H9 (cell line): ENCODE measurements around the gene HAUS7. TPM values are rescaled to one million over a fixed set of nuclear protein-coding genes. Genes with fewer than 3 reads are reported as not detected.

Experiments
- DNase-seq: peaks from one replicate; pipeline ENCODE4 v3.0.0-alpha.2; 2017
- H2AFZ ChIP-seq: one replicate; pipeline ENCODE4 v1.6.1; 2013; ENCODE audit warnings: mild to moderate bottlenecking, low read length, control low read depth, moderate library complexity
- H2AK5ac ChIP-seq: 2 replicates; pipeline ENCODE4 v1.6.1; 2013; ENCODE audit warnings: low read length, control low read depth, mixed read lengths; ENCODE audit not compliant: insufficient read length
- H2BK120ac ChIP-seq: one replicate; pipeline ENCODE4 v1.6.1; 2013; ENCODE audit warnings: low read depth, mild to moderate bottlenecking, low read length, control low read depth, inconsistent platforms; ENCODE audit not compliant: poor library complexity, severe bottlenecking
- H2BK12ac ChIP-seq: 2 replicates; pipeline ENCODE4 v1.6.1; 2013; ENCODE audit warnings: low read length, control low read depth, mixed read lengths, low read depth; ENCODE audit not compliant: insufficient read length
- H2BK15ac ChIP-seq: 2 replicates; pipeline ENCODE4 v1.6.1; 2013; ENCODE audit warnings: low read depth, low read length, control low read depth
- H2BK20ac ChIP-seq: one replicate; pipeline ENCODE4 v1.6.1; 2013; ENCODE audit warnings: low read depth, mild to moderate bottlenecking, low read length, control low read depth, inconsistent platforms; ENCODE audit not compliant: poor library complexity, severe bottlenecking
- H2BK5ac ChIP-seq: 2 replicates; pipeline ENCODE4 v1.6.1; 2013; ENCODE audit warnings: low read length, control low read depth, mixed read lengths; ENCODE audit not compliant: insufficient read length
- H3K14ac ChIP-seq: 2 replicates; pipeline ENCODE4 v1.6.1; 2013; ENCODE audit warnings: low read length, control low read depth; ENCODE audit not compliant: insufficient read depth
- H3K18ac ChIP-seq: 2 replicates; pipeline ENCODE4 v1.6.1; 2013; ENCODE audit warnings: low read depth, mild to moderate bottlenecking, mixed read lengths, low read length, control low read depth; ENCODE audit not compliant: insufficient read length
- H3K23ac ChIP-seq: 2 replicates; pipeline ENCODE4 v1.6.1; 2013; ENCODE audit warnings: low read length, control low read depth, mixed read lengths, low read depth; ENCODE audit not compliant: insufficient read length
- H3K23me2 ChIP-seq: 2 replicates; pipeline ENCODE4 v1.6.1; 2013; ENCODE audit warnings: low read depth, mild to moderate bottlenecking, mixed read lengths, low read length, control low read depth; ENCODE audit not compliant: insufficient read length, poor library complexity, severe bottlenecking
- H3K27ac ChIP-seq: 2 replicates; pipeline ENCODE4 v1.5.1; 2013; ENCODE audit warnings: low read length, control low read depth, mixed read lengths, low read depth; ENCODE audit not compliant: insufficient read length
- H3K27me3 ChIP-seq: 2 replicates; pipeline ENCODE4 v1.6.1; 2013; ENCODE audit warnings: low read length, control low read depth, inconsistent platforms; ENCODE audit not compliant: insufficient read depth
- H3K4ac ChIP-seq: 2 replicates; pipeline ENCODE4 v1.6.1; 2013; ENCODE audit warnings: low read depth, mild to moderate bottlenecking, control low read depth, inconsistent platforms, low read length, moderate library complexity
- H3K4me1 ChIP-seq: 2 replicates; pipeline ENCODE4 v1.6.1; 2013; ENCODE audit warnings: low read length, control low read depth, inconsistent platforms; ENCODE audit not compliant: insufficient read depth
- H3K4me2 ChIP-seq: 2 replicates; pipeline ENCODE4 v1.6.1; 2013; ENCODE audit warnings: low read length, control low read depth, mixed read lengths; ENCODE audit not compliant: insufficient read length, insufficient read depth
- H3K56ac ChIP-seq: 2 replicates; pipeline ENCODE4 v1.6.1; 2013; ENCODE audit warnings: low read depth, mild to moderate bottlenecking, mixed read lengths, low read length, control low read depth; ENCODE audit not compliant: insufficient read length
- H3K79me1 ChIP-seq: 2 replicates; pipeline ENCODE4 v1.6.1; 2013; ENCODE audit warnings: low read depth, mild to moderate bottlenecking, moderate library complexity, low read length, control low read depth, inconsistent platforms; ENCODE audit not compliant: insufficient read depth, poor library complexity, severe bottlenecking
- H3K79me2 ChIP-seq: 2 replicates; pipeline ENCODE4 v1.6.1; 2013; ENCODE audit warnings: low read length, control low read depth, inconsistent platforms; ENCODE audit not compliant: insufficient read depth
- H3K9ac ChIP-seq: 2 replicates; pipeline ENCODE4 v1.6.1; 2013; ENCODE audit warnings: low read length, control low read depth, mixed read lengths; ENCODE audit not compliant: insufficient read length; ENCODE audit errors: extremely low read depth
- H3K9me3 ChIP-seq: one replicate; pipeline ENCODE4 v1.6.1; 2013; ENCODE audit warnings: low read depth, low read length, inconsistent platforms; ENCODE audit not compliant: control insufficient read depth
- H3T11ph ChIP-seq: one replicate; pipeline ENCODE4 v1.6.1; 2013; ENCODE audit warnings: mild to moderate bottlenecking, low read length, control low read depth, inconsistent platforms
- H4K20me1 ChIP-seq: one replicate; pipeline ENCODE4 v1.6.1; 2013; ENCODE audit not compliant: control insufficient read depth, insufficient read length, insufficient read depth
- H4K5ac ChIP-seq: 2 replicates; pipeline ENCODE4 v1.6.1; 2013; ENCODE audit warnings: low read depth, mild to moderate bottlenecking, mixed read lengths, low read length, control low read depth; ENCODE audit not compliant: insufficient read length
- H4K8ac ChIP-seq: replicated peaks from 2 replicates; pipeline ENCODE4 v1.6.1; 2013; ENCODE audit warnings: low read length, control low read depth, mixed read lengths, low read depth; ENCODE audit not compliant: insufficient read length
- H4K91ac ChIP-seq: 2 replicates; pipeline ENCODE4 v1.6.1; 2013; ENCODE audit warnings: low read depth, mild to moderate bottlenecking, moderate library complexity, mixed read lengths, low read length, control low read depth; ENCODE audit not compliant: insufficient read length
- H3K27ac Mint-ChIP-seq, 3 experiments: 2 replicates in 2 of 3; 3 replicates in 1 of 3; pipeline ENCODE4 v1.8.0; 2020 to 2021; ENCODE audit warnings: mixed read lengths in 3 of 3, mild to moderate bottlenecking in 1 of 3, moderate library complexity in 1 of 3
- H3K27me3 Mint-ChIP-seq: 2 replicates; pipeline ENCODE4 v1.8.0; 2021; ENCODE audit warnings: low read depth, mild to moderate bottlenecking, moderate library complexity, mixed read lengths
- H3K36me3 Mint-ChIP-seq, 3 experiments: 2 replicates in 2 of 3; 3 replicates in 1 of 3; pipeline ENCODE4 v1.8.0; 2020 to 2021; ENCODE audit warnings: low read depth in 3 of 3, mixed read lengths in 3 of 3; ENCODE audit not compliant: insufficient read depth in 1 of 3
- H3K4me1 Mint-ChIP-seq, 2 experiments: 2 replicates each; pipeline ENCODE4 v1.8.0; 2020; ENCODE audit warnings: mixed read lengths in 2 of 2
- H3K4me3 Mint-ChIP-seq, 2 experiments: 2 replicates in 1 of 2; 3 replicates in 1 of 2; pipeline ENCODE4 v1.8.0; 2020 to 2021; ENCODE audit warnings: mild to moderate bottlenecking in 2 of 2, mixed read lengths in 2 of 2, moderate library complexity in 1 of 2
- H3K9me3 Mint-ChIP-seq, 2 experiments: 2 replicates in 1 of 2; 3 replicates in 1 of 2; pipeline ENCODE4 v1.8.0; 2020; ENCODE audit warnings: mild to moderate bottlenecking in 2 of 2, mixed read lengths in 2 of 2, moderate library complexity in 1 of 2
- WGBS: extraction: QIAGEN DNeasy Blood & Tissue Kit; methylation state at CpG from one replicate; pipeline ENCODE4 v1.1.7; 2013; ENCODE audit warnings: missing lambda C conversion rate, low lambda C conversion rate, mixed read lengths; ENCODE audit not compliant: insufficient read length; ENCODE audit errors: extremely low coverage; 5-methylcytosine and 5-hydroxymethylcytosine counted together
- total RNA-seq: library from RNA; stranded (reverse); gene quantifications from 2 replicates; pipeline ENCODE4 v1.2.1, GENCODE V29; 2021
- TF ChIP-seq, protein P1 (sequence below): fragments of 200-600 bp; sonication (generic); conservative IDR thresholded peaks from 3 replicates; pipeline ENCODE4 v1.8.0; 2021; ENCODE audit warnings: antibody characterized with exemption, mild to moderate bottlenecking

HAUS7 gene
- total RNA-seq, 1 experiment from 2014 or later: 45.3 TPM

DNA sequence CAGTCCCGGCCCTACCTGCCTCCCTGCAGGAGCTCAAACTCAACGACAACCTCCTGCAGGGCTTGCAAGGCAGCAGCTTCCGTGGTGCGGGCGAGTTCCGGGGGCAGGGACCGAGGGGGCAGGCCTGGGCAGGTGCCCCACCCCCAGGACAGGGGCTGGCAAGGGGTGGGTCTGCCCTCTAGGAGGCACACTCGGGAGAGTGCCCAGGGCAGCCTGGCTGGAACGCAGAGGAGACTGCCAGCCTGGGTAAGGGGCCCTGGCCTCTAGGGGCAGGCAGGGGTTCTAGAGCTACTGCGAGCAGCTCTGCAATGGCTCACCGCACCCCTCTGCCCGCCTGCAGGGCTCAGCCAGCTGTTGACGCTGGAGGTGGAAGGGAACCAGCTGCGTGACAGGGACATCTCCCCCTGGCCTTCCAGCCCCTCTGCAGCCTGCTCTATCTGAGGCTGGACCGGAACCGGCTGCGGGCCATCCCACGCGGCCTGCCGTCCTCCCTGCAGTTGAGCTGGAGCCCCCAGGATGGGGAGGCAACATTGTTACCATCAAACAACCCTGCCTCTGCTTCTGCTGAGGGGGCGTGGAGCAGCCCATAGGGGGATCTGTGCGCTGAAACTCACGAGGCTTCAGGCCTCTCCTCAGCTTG is 12.1 kb upstream of the HAUS7 start:
- H3K56ac ChIP-seq: no peak overlapping the region
- no peak overlapping the region for H2BK15ac ChIP-seq
- H3K79me1 ChIP-seq: no peaks in the 10 kb centered on the region
- H3K18ac ChIP-seq: no peak overlapping the region
- H2BK20ac ChIP-seq: no peak overlapping the region
- Mint-ChIP-seq H3K27ac (no peak overlapping the region), H3K9me3 (peaks cover 24 to 40% of the 10 kb centered on the region in 2 experiments), H3K4me3 (no peak overlapping the region), H3K27me3 (no peaks in the 10 kb centered on the region; the same call in none of the 2 replicates), H3K36me3 (0 out of 7 replicates have a peak, but pooled peaks cover 0 to 2% (median 0%) of the 10 kb centered on the region in 3 experiments), H3K4me1 (peaks cover 0 to 2% of the 10 kb centered on the region in 2 experiments; a peak in 2 of 4 replicates)
- no peak overlapping the region for H3K4me2 ChIP-seq
- no peak overlapping the region for H2BK5ac ChIP-seq
- H4K5ac ChIP-seq: no peak overlapping the region
- no peaks in the 10 kb centered on the region for H3K79me2 ChIP-seq
- no peaks in the 10 kb centered on the region for H4K20me1 ChIP-seq
- H3K14ac ChIP-seq: no peak overlapping the region
- H3K9me3 ChIP-seq: peaks cover 9% of the 10 kb centered on the region
- H3K9ac ChIP-seq: no peak overlapping the region
- no peak overlapping the region for H2BK120ac ChIP-seq
- H4K91ac ChIP-seq: no peak overlapping the region
- TF ChIP-seq, protein P1, sequence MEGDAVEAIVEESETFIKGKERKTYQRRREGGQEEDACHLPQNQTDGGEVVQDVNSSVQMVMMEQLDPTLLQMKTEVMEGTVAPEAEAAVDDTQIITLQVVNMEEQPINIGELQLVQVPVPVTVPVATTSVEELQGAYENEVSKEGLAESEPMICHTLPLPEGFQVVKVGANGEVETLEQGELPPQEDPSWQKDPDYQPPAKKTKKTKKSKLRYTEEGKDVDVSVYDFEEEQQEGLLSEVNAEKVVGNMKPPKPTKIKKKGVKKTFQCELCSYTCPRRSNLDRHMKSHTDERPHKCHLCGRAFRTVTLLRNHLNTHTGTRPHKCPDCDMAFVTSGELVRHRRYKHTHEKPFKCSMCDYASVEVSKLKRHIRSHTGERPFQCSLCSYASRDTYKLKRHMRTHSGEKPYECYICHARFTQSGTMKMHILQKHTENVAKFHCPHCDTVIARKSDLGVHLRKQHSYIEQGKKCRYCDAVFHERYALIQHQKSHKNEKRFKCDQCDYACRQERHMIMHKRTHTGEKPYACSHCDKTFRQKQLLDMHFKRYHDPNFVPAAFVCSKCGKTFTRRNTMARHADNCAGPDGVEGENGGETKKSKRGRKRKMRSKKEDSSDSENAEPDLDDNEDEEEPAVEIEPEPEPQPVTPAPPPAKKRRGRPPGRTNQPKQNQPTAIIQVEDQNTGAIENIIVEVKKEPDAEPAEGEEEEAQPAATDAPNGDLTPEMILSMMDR: no peak
- no peak overlapping the region for H3K23ac ChIP-seq
- H2BK12ac ChIP-seq: no peak overlapping the region
- no peaks in the 10 kb centered on the region for H3K4me1 ChIP-seq
- no CpG with 5 or more reads among the region's 23 CpGs for WGBS
- no peaks in the 10 kb centered on the region for H3K27me3 ChIP-seq
- H2AFZ ChIP-seq: no peak overlapping the region
- H2AK5ac ChIP-seq: no peak overlapping the region
- no peak overlapping the region for H3K4ac ChIP-seq
- H4K8ac ChIP-seq: no peak overlapping the region
- DNase-seq: no peak
- no peaks in the 10 kb centered on the region for H3K23me2 ChIP-seq
- H3K27ac ChIP-seq: no peak overlapping the region
- no peak overlapping the region for H3T11ph ChIP-seq
